Measurements from ENCODE around the gene ZNF521.

GRCh38 chr18:25097569-25098056, 254.4 kb downstream of the ZNF521 start:
- TF ChIP-seq CTCF (IDR thresholded peaks at IDR 0.05): no peak
- TF ChIP-seq POLR2A (IDR thresholded peaks at IDR 0.05): no peak
